Stimulated activated CD8-positive, alpha-beta memory T cell treated with anti-CD3 and anti-CD28 coated beads, Interleukin-4, amount 100 ng/mL, for 4 hours (primary cell): Measurements from ENCODE around the gene CDK5.
"Not testable (repeated sequence)": the region's sequence is repeated elsewhere in the genome, so short reads cannot be mapped to it uniquely, and the experiment has no call there.

Experiments used
- DNase-seq, 2 donors: peaks; one replicate each; pipeline ENCODE4 v3.0.0-alpha.2; 2020; ENCODE audit warnings: low read depth in 2 of 2, low spot score in 1 of 2

Gene CDK5

DNA sequence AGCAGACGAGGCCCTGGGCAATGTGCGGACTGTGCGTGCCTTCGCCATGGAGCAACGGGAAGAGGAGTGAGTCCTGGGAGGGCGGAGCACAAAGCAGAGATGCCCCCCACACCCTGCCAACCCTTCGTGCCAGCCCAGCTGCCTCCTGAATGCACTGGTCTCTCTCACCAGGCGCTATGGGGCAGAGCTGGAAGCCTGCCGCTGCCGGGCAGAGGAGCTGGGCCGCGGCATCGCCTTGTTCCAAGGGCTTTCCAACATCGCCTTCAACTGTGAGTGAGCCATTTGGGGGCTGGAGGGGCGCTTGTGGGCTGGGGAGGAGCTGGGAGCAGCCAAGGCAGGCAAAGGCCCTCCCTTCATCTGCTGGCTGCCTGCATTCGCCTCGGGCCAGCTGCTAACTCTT, 21.8 kb downstream of the CDK5 start:
- no peak for DNase-seq

DNA sequence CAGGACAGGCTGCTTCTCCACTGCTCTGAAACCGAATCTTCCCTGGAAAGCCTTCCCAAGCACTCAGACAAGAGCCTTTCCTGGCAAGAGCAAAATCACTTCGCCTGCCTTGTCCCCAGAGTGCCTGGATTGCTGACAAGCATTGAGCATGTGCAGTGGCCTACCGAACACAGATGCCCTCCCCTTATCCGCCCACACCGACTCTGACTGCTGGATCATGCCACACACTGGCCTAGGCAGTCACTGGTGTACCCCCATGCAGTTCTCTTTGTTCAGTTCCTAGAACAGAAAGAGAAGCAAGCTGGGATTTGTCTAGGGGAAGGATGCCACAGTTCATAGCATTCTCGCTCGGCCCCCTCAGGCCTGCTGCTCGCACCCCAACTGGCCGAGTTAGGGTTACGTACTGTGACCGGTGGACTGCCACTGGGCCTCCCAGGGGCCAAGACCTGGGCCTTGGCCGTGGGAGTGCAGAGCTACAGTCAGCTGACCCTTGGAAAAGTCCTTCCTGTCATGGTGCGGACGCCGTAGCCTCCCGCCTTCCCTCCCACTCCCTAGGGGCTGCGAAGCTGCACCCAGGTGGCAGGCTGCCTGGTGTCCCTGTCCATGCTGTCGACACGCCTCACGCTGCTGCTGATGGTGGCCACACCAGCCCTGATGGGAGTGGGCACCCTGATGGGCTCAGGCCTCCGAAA, 22.5 kb downstream of the CDK5 start:
- DNase-seq, result no peak

DNA sequence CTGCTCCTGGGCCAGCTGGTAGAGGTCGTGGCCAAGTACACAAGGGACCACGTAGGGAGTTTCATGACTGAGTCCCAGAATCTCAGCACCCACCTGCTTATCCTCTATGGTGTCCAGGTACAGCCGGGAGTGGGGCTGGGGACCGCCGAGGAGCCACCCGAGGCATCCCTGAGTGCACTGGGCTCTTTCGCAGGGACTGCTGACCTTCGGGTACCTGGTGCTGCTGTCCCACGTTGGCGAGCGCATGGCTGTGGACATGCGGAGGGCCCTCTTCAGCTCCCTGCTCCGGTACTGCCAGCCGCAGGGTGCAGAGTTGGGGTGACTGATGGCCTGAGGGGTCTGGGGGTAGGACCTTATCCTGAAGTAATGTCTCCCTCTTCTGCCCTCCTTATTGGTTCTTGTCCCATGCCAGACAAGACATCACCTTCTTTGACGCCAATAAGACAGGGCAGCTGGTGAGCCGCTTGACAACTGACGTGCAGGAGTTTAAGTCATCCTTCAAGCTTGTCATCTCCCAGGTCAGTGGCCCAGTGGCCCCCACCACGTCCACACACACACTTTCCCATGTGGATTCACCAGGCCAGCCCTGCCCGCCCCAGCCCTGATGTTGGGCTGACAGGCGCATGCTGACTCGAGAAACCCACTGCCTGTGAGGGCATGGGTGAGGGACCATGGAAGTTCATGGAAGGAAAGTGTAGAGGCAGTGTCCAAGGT, 23.2 kb downstream of the CDK5 start:
- DNase-seq, result no peak

DNA sequence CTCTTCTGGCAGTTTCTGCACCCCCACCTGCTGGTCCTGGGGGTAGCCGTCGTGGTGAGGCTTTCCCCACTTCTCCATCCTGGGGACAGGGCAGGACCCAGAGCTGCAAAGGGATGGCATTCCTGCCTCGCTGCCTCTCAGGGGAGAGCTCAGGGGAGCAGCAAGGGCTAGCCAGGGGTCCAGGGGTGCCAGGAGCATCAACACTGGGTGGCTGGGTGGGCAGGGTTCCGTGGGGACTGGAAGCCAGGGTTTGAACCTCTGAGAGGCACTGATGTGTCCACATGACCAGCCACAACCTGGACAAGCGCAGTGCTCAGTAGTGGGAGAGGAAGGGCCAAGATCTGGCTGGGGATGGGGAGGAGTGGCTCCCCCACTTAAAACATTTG, 23.8 kb downstream of the CDK5 start:
- DNase-seq, result no peak

DNA sequence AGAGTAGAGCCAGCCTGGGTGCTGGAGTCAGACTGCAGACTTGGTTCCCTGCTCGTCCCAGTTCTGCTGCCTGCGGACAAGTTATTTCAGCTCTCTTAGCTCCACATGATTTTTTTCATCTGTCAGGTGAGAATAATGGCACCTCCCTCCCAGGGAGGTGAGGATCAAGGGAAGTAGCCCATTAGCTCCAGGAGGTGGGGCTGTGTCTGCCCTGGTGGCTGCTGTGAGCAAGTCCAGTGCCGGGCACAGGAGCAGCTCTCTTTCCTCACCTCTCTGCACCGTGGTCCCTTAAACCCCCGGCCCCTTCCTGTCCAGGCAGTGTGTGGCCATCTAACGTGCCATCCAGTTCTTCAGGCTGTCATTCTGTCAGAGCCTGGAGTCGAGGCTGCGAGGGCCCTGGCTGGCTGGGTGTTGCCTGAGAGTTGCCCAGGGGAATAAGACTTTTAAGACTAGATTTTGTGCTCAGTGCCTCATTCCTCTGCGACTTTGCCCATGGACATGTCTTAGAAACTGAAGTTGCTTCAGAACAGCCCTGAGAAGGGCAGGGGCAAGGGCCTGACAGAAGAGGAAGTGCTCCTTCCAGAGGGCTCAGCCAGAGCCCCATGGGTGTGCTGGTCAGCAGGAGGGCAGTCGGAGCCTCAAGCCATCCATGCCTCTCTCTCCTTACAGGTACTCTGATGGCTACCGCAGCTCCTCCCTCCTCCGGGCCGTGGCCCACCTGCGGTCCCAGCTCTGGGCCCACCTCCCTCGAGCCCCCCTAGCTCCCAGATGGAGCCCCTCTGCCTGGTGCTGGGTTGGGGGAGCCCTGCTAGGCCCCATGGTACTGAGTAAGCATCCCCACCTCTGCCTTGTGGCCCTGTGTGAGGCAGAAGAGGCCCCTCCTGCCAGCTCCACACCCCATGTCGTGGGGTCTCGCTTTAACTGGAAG, 24.5 kb downstream of the CDK5 start:
- no peak for DNase-seq

DNA sequence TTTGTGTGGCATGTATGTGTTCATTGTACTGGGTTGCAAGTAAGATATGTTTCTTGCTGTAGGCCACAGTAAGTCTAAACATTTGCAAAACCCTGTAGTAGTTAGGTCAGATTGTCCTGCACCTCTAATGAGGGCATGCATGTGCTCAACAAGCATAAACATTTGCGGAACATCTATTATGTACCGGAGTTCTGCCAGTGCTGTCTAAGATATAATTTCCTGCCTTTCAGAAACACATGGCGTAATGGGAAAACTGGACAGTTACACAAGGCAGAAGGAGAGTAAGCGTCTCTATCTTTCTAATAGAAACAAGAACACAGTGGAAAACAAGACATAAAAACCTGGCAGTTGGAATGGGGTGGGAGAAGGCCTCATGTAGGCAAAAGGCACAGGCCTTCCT, 26.7 kb downstream of the CDK5 start:
- DNase-seq, result no peak

DNA sequence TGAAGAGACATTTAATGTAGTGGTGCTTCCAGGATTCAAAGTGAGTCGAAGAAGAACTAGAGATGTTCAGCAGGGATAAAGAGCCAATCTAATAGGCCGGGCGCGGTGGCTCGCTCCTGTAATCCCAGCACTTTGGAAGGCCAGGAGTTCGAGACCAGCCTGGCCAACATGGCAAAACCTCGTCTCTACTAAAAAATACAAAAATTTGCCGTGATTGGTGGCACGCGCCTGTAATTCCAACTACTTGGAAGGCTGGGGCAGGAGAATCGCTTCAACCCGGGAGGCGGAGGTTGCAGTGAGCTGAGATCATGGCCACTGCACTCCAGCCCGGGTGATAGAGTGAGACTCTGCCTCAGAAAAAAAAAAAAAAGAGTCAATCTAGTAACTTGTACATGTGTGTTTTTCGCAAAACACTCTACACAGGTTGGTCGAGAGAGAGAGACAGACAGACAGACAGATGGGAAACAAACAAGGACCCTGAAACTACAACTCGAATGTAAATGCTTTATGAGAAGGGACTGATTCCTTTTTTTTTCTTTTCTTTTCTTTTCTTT, 28.7 kb downstream of the CDK5 start:
- DNase-seq, result no peak

DNA sequence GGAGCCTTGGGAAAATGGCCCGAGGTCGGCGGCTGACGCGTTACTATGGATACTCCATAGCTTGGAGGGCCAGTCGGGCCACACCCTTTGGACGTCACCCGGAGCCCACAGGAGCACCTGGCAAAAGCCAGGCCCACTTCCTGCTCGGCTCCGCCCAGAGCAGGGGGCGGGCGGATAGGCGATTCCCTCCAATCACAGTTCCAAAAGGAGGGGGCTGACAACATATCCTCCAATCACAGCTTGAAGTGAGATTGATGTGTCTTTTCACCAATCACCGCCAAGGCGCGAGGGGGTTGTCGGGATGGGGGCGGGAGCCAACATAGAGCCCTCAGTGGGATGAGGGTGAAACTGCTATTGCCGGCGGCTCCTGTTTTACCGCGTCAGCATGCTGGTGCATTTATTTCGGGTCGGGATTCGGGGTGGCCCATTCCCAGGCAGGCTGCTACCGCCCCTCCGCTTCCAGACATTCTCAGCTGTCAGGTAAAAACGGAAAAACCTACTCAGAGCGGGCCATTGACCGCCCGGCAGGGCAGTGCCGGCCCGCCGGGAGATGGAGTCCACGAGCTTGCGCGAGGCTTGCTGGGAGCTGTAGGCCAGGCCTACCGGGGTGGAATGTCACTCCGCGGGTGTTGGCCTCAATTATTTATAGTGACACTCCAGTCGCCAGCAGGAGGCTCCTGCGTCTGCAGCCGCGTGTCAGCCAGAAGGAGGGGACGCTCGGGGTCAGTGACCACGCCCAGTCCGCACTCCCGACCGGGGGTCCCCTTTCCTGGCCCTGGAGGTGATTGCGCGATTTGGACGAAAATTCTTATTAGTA, 29.4 kb downstream of the CDK5 start, which contains the start of gene ABCB8:
TSS of gene ABCB8 (plus strand) at position 320 of the 817 bp plus-strand sequence. CDS start at position 386, 66 bp downstream.
- peak; percentile 95 to 96 for DNase-seq

DNA sequence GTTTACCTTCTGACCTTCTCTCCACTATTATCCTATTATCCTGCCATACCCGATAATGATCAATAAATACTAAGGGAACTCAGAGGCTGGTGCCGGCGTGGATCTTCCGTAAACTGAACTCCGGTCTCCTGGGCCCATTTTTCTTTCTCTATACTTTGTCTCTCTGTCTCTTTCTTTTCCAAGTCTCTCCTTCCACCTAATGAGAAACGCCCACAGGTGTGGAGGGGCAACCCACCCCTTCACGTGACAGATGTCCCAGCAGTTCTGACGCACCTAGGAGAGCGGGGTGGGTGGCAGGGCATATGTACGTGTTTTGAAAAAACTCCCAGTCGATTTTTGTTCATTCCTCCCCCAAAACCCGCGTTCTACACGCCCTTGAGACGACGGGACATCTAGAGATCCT, 30.0 kb downstream of the CDK5 start:
- DNase-seq, result peak in 1 of 2 donors; percentile 27

DNA sequence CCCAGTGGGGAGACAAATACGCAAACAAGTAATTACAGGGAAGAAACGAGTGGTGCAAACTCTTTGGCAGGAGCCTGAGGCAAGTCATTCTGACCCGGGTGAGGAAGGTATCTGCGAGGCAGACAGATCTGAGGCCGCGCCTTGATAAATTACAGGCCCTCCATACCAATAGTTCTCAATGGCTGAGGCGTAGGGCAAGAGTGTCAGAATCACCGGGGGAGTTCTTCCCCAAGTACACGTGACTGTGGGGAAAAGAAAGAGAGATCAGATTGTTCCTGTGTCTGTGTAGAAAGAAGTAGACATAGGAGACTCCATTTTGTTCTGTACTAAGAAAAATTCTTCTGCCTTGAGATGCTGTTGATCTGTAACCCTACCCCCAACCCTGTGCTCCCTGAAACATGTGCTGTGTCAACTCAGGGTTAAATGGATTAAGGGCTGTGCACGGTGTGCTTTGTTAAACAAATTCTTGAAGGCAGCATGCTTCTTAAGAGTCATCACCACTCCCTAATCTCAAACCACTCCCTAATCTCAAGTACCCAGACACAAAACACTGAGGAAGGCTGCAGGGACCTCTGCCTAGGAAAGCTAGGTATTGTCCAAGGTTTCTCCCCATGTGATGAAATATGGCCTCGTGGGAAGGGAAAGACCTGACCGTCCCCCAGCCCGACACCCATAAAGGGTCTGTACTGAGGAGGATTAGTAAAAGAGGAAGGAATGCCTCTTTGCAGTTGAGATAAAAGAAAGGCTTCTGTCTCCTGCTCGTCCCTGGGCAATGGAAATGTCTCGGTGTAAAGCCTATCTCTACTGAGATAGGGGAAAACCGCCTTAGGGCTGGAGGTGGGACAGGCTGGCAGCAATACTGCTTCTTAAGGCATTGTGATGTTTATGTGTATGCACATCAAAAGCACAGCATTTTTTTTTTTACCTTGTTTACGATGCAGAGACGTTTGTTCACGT, 30.6 kb downstream of the CDK5 start:
- not testable (repeated sequence) for DNase-seq

DNA sequence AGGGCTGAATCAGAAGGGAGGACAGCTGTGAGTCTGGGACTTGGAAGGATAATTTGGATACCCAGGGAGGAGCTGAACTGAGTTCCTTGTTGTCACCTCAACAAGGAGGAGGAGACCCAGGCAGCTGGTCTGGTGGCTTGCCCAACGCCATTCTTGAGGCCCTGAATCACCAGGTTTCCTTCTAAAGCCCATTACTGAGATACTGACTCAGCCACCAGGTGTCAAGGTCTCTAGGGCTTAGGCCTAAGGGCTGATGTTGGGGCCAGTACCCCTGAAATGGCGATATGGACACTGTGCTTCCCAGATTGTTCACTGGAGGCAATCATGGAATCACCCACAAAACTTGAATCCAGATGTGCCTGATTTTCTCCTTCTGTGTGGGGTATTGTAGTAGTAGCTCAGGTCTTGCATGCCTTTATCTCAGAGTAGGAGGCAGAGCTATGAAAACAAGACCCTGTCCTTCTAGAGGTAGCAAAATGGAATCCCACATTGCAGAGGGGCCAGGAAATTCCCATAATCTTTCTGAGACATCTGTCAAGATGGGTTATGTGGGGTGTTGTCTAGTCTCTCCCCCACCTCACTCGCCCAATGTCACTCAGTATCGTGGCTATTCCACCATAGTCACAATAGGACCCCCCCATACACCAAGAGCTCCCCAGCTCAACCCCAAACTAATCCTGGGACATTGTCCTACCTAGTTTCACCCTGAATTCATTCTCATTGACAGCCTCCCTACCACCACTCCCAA, 31.6 kb downstream of the CDK5 start:
- no peak for DNase-seq

DNA sequence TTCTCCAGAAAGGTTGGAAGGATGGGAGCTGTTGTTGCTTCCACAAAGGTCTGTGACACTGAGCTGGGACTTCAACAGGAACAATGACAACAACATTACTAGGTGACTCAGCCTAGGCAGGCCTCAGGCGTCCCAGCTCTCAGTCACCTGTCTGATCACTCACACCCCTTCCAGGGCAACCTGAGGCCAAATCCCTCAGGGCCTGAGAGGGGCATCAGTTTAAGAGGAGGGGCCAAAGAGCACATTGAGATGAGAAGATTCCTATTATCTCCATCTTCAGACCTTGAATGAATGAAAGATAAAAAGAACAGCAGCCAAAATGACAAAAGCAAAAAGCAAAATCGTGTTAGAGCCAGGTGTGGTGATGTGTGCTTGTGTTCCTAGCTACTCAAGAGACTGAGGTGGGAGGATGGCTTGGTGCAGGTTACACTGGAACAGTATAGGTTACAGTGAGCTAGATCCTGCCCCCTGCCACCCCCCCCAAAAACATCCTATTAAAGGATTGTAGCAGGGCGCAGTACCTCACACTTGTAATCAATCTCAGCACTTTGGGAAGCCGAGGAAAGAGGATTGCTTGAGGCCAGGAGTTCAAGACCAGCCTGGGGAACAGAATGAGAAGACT, 33.2 kb downstream of the CDK5 start, which contains the start of gene ATG9B:
TSS of gene ATG9B (minus strand) at position 60 of the 622 bp plus-strand sequence. CDS start 71 bp downstream, outside the sequence.
- DNase-seq, result no peak

DNA sequence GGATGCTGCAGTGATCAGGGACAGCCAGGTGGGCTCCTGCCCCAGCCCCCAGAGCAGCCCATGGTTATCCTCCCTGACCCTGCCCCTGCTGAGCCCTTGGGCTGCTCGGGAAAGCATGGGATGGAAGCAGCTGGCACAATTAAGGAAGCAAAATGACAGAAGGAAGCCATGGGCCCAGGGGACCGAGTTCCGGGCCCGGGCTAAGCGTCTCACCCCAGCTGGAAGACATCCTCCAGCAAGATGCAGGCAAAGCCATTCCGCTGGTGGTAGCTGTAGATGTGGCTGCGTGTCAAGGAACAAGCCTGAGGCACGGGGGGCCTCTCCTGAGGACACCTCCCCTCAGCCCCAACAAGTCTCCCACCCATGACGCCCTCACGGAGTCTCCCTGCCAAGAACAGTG, 34.5 kb downstream of the CDK5 start:
- no peak for DNase-seq

DNA sequence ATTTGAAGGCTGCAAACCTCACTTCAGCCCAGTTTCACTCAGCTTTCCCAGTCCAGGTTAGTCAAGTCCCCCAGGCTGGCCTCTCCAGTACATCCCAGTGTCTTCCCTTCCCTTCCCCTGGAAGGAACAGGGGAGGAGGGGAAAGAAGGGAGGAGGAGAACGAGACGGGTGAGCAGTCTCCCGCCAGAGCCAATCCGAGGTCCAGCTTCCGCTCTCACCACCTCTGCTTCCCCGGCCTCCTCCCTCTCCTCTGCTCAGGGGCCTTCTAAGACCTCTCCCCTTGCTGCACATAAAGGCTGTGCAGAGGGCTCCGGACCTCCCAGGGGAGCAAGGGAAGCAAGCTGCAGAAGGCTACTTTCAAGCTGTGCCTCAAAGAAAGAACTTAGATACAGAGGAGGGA, 37.5 kb downstream of the CDK5 start:
- DNase-seq, result no peak

DNA sequence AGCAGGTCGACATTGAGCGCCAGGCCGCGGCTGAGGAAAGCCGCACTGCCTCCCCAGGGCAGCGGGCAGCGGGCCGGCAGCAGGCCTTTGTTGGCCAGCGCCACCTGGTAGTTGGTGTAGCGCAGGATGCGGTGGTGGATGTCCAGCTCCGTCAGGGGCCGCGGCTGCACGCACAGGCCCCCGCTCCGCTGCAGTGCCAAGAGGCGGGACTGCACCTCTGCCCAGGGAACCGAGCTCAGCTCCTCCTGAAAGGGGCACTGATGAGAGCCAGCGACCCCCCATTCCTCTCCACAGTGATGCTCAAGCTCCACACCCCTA, 38.6 kb downstream of the CDK5 start:
- DNase-seq, result no peak

DNA sequence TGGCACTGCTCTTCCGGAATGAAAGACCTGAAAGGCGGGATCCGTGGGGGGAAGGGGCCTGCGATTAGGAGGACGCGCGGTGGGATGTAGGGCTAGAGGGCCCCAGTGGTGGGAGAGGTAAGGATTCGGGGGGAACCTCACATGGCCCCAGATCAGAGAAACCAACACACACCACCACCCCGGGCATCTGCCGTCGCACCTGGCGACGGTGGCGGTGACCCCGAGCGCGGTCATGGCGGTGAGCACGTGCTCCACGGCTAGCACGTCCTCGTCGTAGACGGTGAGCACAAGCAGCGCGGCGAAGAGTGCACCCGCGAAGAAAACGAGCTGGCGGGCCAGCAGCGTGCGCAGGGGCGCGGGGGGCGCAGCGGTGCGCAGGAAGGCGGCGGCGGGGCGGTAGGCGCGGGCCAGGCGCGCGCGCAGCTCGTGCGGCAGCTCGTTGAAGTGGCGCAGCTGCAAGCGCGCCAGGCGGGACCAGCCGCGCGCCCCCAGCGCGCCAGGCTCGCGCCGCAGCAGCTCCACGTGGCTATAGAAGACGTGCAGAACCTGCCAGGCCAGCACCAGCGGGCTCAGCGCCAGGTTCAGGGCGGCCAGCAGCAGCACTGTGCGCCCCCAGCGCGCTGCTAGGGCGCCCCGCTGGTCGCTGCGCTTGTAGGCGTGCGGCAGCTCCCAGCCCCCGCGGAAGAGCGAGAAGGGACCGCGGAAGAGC, 39.1 kb downstream of the CDK5 start:
- DNase-seq, result no peak

DNA sequence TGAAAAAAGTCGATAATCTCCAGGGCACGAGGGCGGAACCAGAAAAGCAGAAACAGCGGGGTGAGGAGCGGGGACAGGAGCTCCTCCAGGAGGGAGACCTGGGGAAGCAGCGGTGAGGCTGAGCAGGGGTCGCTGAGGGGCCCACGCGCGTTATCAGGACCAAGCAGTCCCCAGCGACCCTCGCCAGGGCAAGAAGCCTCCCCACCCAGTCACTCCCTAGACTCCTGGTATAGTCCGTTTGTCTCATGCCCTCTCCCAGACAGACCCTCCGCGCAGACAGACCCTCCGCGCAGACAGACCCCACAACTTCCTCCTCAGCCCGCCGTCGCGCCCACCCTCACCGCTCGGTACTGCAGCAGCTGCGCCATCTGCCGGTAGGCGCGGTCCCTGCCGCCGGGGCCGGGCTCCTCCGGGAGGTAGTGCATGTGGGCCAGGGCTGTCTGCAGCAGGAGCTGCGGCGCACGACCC, 39.7 kb downstream of the CDK5 start:
- peak; percentile 60 to 71 for DNase-seq
